OCI-LY3 (cell line): ENCODE measurements around the gene ATF3.
"Not testable (repeated sequence)": the region's sequence is repeated elsewhere in the genome, so short reads cannot be mapped to it uniquely, and the experiment has no call there.

ENCODE experiments used
- EZH2phosphoT487 ChIP-seq: fragments of 200-600 bp; shearing (Covaris generic); IDR thresholded peaks from 2 replicates; pipeline ENCODE4 v1.6.1; 2018; ENCODE audit warnings: antibody characterized with exemption, mixed run types, low read depth
- TF ChIP-seq, protein P1 (sequence below): fragments of 200-600, 300-600 bp; sonication (generic); IDR thresholded peaks from 2 replicates; pipeline ENCODE4 v1.5.1; 2014; ENCODE audit warnings: antibody characterized with exemption, low read length, low read depth

DNA sequence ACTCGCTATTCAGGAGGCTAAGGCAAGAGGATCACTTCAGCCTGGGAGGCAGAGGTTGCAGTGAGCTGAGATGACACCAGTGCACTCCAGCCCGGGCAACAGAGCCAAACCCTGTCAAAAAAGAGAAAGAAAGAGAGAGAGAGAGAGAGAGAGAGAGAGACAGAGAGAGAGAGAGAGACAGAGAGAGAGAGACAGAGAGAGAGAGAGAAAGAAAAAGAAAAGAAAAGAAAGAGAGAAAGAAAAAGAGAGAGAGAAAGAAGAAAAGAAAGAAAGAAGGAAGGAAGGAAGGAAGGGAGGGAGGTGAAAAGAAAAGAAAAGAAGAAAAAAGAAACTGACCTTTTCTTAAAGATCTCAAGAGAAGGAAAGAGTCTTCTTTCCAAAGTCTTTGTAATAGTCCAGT, 31.0 kb downstream of the ATF3 start:
- TF ChIP-seq EZH2phosphoT487 = not testable (repeated sequence)
- TF ChIP-seq, protein P1, sequence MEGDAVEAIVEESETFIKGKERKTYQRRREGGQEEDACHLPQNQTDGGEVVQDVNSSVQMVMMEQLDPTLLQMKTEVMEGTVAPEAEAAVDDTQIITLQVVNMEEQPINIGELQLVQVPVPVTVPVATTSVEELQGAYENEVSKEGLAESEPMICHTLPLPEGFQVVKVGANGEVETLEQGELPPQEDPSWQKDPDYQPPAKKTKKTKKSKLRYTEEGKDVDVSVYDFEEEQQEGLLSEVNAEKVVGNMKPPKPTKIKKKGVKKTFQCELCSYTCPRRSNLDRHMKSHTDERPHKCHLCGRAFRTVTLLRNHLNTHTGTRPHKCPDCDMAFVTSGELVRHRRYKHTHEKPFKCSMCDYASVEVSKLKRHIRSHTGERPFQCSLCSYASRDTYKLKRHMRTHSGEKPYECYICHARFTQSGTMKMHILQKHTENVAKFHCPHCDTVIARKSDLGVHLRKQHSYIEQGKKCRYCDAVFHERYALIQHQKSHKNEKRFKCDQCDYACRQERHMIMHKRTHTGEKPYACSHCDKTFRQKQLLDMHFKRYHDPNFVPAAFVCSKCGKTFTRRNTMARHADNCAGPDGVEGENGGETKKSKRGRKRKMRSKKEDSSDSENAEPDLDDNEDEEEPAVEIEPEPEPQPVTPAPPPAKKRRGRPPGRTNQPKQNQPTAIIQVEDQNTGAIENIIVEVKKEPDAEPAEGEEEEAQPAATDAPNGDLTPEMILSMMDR = not testable (repeated sequence)
